ENCODE data around the gene FOXP1.

DNA sequence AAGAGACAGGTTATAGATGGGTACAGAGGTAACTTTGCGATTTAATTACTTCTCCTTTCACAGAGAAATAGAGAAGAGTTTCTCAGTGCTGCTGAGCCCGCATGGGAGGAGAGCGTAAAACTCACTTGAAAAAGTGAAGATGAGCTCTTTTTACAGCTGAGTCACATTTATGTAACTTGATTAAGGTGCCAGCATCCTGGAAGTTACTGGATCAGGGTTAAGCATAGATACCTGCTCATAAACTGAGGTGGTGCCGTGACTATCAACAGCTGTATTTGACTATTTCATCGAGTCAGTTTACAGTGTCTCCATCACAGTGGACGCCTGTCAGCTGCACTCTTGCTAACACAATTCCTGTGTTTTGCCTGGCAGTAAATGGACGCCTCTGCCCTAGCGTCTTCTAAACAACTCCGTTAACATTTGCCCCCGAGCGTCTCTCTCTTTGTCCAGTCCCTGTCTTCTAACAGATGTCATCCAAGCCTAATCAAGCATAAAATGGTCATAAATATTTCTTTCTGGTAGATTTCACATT, 414.6 kb downstream of the FOXP1 start:
- TF ChIP-seq CTCF (IDR thresholded peaks at IDR 0.05): no peak
- no peak for TF ChIP-seq POLR2A (IDR thresholded peaks at IDR 0.05)
